Left lobe of liver (tissue), 2 donors: ENCODE data around the gene AMOT. TPM values are rescaled to one million over a fixed set of nuclear protein-coding genes. Genes with fewer than 3 reads are reported as not detected.

Source experiments
- ATAC-seq: fragments of 200-7000 bp; cut with Tn5 transposase; one replicate; pipeline ENCODE4 v1.9.1; 2020; ENCODE audit warnings: mild to moderate bottlenecking, moderate library complexity
- DNase-seq: peaks from one replicate; pipeline ENCODE4 v3.0.0-alpha.2; 2020; ENCODE audit warnings: low spot score
- total RNA-seq: library from RNA; stranded (reverse); gene quantifications from one replicate; pipeline ENCODE4 v1.2.1, GENCODE V29; 2021
- donor health status: DM: no; HTN: no; CAD: no; lungs with moderate emphysema.
- donor health status: DM: no; HTN: yes; CAD: no.

AMOT gene
- total RNA-seq, 1 donor from 2014 or later, result 7.4 TPM

DNA sequence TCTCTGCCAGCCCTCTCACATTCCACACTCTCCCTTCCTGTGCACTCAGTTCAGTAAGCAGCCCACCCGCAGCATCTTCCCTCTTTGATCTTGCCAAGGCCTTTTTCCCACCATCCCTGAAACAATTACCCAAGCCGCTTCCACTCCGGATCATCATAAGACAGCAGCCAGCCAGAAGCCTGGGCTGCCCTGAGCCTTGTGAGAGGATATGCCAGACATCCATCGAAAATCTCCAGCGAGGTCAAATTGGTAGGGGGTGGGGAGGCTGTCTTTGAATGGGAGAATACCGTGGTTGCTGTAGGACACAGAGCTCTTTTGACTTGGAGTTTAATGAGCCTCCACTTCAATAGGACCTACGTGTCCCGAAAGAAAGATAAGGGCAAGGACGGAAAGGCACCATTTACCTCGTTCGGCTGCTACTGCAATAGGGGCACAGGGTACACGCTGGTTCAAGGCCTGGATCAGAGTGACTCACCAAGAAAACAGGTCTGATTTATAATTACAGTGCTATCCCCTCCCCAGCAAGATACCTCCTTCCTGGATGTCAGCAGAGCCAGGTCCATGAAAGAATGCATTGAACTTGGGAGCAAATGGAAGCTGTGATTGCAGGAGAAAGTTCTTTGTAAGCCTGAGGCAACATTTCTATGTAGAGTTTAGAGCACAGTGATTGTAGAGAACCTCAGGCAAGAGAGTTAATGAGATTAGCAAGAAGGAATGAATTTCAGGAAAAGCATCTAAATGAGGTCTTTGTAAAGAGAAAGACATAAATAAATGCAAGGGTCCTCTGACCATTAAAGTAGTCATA is 39.5 kb downstream of the AMOT start:
- DNase-seq (no peak), ATAC-seq (no peak)

DNA sequence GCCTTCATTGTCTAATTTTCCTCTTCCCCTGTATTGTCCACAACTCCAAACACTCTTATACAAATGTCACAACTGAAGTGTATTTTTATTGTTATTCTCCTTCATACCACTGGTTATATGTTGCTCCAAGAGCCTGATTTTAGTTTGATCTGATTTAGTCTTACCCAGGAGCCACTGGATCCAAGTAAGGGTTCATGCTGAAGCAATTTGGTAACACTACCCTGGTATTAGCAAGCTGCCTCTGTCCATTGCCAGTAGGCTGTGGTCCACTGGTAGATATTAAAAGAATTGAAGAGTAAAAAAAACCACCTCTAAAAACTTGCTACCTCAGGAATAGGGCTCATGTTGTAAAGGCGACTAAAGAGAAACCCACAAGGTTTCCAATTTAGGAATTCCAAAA is 41.2 kb downstream of the AMOT start:
- DNase-seq (no peak), ATAC-seq (no peak)

- no peak for ATAC-seq
- no peak for DNase-seq
Observed at GRCh38 chrX:112798736-112799135, 41.9 kb downstream of the AMOT start.

- peak; percentile 45 for DNase-seq
- peak; percentile 93 for ATAC-seq
Observed at GRCh38 chrX:112789931-112790330, 50.7 kb downstream of the AMOT start.

DNA sequence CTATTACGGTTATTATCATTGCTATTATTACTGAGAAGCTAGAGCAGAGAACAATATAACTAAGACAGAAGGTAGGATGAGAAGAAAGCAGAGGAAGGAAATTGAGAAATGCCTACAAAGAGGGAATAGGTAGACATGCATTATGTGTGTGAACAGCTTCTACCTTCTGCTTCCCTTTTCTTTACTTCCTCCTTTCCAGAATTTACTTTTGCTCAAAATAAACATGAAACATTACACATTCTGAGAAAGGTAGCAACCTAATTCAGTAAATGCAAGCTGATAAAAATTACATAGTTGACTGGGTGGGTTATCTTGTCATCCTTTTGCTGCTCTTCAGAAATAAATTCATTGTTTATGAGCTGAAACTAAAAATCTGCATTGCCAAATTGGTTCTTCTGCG is 54.6 kb downstream of the AMOT start:
- no peak for ATAC-seq
- DNase-seq, result no peak

- ATAC-seq, result peak; percentile 76
Observed at GRCh38 chrX:112785344-112785743, 55.3 kb downstream of the AMOT start.

DNA sequence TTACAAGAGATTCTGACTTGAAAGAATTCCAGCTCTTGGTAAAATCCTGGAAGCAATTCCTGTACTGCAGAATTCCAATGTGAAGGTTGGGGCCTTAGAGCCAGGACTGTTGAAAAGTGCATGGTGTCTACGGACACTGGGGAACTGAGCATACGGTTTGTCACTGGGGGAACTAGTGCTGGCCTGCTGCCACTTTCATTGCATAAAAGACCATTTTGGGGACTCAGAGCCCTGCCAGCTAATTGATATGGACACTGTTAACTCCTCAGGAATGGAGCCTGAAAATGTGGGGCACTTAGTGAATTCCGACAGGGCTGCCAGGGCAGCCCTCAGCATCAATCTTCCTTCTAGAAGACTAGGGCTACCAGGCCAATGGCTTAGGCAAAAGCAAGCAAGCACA is 55.9 kb downstream of the AMOT start:
- DNase-seq (no peak), ATAC-seq (no peak)

More at GRCh38 chrX:112785344-112785743, 55.3 kb downstream of the AMOT start:
- no peak for DNase-seq

GRCh38 chrX:112779139-112779538 is 61.5 kb downstream of the AMOT start:
- no peak for ATAC-seq
- DNase-seq, result no peak

- ATAC-seq (no peak), DNase-seq (no peak)
Observed at GRCh38 chrX:112774651-112775293, 65.9 kb downstream of the AMOT start.

DNA sequence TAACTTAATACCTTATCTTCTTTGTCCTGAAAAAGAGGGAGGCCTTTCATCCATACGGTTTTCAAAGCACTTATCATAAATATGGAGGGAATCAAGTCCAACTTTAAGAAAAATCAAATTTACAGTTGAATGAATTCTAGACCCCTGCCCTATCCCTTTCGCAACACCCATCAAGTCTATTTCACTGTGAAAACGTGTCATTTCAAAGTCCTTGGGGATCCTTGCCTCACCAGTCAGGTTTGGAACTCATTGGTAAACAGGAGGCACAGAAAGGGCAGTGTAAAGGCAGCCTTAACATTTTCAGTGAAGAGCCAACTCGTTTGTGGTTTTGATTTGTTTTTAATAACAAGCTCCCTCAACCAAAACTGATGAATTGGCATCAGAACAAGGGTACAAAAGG is 66.5 kb downstream of the AMOT start:
- no peak for DNase-seq
- peak; percentile 39 for ATAC-seq

DNA sequence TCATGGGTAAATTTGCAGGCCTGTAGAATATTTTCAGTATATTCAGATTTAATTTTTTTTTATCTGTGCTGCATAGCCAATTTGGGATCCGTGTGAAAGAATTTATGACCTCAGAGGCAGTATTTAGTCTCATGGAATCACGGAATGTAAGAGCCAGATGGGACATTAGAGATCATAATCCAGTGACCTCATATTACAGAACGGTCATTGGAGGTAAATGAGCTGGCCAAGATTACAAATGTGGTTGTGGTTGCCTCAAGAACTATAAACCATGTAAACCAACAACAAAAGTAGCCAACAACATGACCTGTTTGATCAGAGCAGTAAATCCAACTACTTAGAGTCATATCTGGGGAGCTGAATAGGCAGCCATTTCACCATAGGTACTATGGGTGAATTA is 71.6 kb downstream of the AMOT start:
- DNase-seq (no peak), ATAC-seq (no peak)

DNA sequence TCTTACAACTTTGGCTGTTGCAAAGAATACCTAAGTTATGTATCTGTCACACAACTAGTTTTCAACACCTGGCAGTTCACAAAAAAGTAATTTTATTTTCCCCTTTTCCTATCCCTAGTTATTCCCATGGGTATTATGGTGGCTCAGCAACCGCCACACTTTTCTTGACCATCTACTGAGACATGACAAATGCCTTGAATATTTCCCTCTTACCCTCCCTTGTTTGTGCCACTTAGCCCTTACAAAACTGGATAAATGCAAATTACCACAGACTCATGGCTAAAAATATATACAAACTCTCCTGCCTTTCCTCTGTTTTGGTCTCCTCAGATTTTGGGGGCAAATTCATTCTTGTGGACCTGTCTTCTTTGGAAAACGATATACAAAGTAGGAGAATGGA is 72.1 kb downstream of the AMOT start:
- ATAC-seq (no peak), DNase-seq (no peak)

- ATAC-seq (no peak), DNase-seq (no peak)
Observed at GRCh38 chrX:112766774-112767173, 73.9 kb downstream of the AMOT start.

GRCh38 chrX:112761242-112762207 is 79.1 kb downstream of the AMOT start:
- DNase-seq (no peak), ATAC-seq (no peak)

DNA sequence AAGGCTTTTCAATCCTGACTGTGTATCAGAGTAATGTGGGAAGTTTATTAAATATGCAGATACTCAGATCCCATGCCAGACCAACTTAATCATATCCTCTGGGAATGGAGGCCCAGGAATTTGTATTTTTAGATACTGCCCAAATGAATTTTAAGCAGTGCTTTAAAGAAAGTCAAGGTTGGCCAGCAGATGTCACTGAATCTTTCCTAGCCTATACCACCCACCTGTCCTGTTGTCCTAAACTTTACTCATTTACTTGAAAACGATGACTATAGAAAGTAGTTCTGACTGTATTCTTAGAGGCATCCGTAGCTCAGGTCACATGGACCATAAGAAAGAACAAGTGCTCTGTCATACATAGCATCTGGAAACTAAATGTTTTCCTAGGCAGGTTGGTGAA is 79.9 kb downstream of the AMOT start:
- DNase-seq (no peak), ATAC-seq (peak; percentile 36)

GRCh38 chrX:112759966-112760365 is 80.7 kb downstream of the AMOT start:
- no peak for ATAC-seq
- DNase-seq, result no peak

GRCh38 chrX:112759512-112759911 is 81.1 kb downstream of the AMOT start:
- DNase-seq, result no peak
- ATAC-seq, result no peak

GRCh38 chrX:112757946-112758345 is 82.7 kb downstream of the AMOT start:
- ATAC-seq, result no peak
- no peak for DNase-seq

GRCh38 chrX:112753116-112753515 is 87.5 kb downstream of the AMOT start:
- ATAC-seq (no peak), DNase-seq (no peak)

DNA sequence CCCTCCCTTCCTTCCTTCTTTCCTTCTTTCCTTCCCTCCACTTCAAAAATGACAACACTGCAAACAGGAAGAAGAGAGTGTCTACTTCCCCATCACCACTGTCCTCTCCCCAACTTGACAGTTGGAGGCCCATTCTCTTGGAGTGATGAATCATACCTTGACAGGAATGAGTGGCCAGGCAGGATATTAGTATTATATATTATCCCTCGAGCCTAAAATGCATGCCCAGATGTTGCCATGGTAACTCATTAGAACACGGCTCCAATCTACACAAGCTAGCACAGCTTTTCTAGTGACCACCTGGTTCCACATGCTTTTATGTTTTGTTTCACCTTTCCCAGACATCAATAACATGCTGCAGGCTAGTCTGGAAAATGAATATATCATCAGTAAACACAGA is 89.6 kb downstream of the AMOT start:
- ATAC-seq, result no peak
- no peak for DNase-seq

- no peak for ATAC-seq
- no peak for DNase-seq
Observed at GRCh38 chrX:112746812-112747595, 93.6 kb downstream of the AMOT start.
